ENCODE results near the gene PLEKHG2.

Gene PLEKHG2

DNA sequence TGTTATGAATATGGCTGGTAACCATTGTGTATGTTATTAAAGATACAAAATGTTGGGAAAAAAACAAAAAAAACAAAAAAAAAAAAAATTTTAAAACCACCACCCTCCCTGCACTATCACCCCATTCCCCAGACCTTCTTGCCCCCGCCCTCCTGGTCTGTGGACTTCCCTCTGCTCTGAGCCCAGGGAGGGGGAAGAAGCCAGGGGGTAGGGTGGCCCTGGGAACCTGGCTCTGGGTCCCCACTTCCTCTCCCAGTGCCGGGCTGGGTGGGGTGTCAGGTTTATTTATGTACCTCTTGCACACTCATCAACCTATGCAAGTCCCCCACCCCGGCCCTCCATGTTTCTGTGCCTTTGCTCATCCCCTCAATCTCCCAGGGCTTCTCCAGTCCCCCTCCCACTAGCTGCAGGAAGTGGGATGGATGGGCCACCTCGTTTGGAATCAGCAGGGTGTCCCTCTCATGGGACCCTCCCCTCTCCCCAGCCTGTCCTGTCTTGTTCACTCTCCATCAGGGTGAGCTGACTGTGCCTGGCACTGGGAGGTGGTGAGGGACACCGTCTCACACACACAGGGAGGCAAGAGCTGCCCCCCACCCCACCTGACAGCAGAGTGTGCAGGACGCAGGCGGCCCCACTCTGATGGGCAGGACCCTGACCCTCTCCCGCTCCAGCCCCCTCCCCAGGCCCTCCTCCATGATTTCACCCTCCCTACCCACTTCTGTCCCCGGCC, 27.5 kb upstream of the PLEKHG2 start:
- DNase-seq: no peak

GRCh38 chr19:39385629-39386411, 26.6 kb upstream of the PLEKHG2 start:
- no peak for DNase-seq

- no peak for DNase-seq
Observed at GRCh38 chr19:39386557-39386956, 25.9 kb upstream of the PLEKHG2 start.

- DNase-seq: no peak
Observed at GRCh38 chr19:39388657-39389056, 23.8 kb upstream of the PLEKHG2 start.

GRCh38 chr19:39389631-39390414, 22.6 kb upstream of the PLEKHG2 start:
- DNase-seq: no peak

- peak; percentile 82 for DNase-seq
Observed at GRCh38 chr19:39390451-39390750, 22.1 kb upstream of the PLEKHG2 start.

- peak; percentile 94 for DNase-seq
Observed at GRCh38 chr19:39390751-39391437, 21.6 kb upstream of the PLEKHG2 start, which contains the start of the genes MED29 and PAF1. Gene MED29 (plus strand): TSS chr19:39391378. CDS start chr19:39391423, 45 bp downstream. Gene PAF1 (minus strand): TSS chr19:39391106. CDS start chr19:39390864, 242 bp downstream.

DNA sequence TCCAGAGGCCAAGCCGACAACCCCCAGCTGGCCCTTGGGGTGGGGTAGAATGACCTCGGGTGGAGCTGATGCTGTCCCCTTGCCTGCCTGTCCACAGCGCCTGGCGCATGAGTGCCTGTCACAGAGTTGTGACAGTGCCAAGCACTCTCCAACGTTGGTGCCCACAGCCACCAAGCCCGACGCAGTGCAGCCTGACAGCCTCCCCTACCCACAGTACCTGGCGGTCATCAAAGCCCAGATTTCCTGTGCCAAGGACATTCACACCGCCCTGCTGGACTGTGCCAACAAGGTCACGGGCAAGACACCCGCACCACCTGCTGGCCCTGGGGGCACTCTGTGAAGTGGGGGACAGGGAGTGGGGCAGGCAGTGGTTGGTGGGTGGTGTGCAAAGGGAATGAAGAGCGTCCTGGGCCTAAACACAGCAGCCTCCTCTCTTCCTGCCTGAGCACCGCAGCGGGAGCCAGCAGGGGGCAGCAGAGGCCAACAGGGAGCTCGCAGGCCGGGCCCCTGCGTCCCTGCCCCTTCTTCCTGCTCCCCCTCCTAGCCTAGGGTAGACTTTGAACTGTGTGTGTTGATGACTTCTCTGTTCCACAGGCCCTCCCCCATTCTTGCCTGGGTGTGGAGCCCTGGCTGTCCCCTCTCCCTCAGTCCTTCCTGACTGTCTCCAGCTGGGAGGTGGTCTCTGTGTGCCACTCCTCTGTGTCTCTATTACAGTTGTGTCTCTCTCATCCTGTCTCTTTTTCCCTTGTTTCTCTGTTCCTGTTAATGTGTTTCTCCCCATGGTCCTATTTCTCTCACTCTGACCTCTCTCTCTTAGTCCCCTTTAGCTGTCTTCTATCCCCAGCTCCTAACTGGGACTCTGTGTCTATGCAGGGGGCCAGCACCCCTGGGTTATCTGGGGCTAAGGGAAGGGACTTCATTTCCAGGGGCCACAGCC, 14.8 kb upstream of the PLEKHG2 start:
- peak; percentile 97 for DNase-seq

DNA sequence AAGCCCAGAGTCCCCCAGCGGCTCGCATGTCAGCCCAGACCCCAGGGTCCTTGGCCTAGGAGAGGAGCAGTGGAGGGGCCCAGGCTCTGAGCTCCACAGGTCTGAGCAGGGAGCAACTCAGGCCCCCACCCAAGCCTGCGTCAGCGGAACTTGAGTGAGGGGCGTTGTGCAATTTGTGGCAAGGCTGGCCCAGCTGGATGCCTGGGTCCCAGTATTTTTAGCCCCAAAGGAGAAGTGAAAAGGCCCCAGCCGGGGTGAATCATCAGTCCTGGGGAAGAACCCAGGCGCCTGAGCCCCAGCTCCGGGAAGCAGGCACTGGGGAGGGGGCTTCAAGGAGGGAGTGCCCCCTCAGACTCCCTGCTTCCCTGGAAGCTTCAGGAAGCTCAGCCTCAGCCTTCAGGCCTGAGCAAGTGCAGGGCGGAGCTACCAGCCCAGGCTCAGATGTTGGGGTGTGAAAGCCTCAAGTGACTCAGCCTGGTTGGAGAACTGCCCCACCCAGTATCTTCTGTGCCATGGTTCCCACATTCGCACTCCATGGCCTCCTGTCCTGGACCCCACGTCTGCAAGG, 14.1 kb upstream of the PLEKHG2 start:
- peak; percentile 51 for DNase-seq

DNA sequence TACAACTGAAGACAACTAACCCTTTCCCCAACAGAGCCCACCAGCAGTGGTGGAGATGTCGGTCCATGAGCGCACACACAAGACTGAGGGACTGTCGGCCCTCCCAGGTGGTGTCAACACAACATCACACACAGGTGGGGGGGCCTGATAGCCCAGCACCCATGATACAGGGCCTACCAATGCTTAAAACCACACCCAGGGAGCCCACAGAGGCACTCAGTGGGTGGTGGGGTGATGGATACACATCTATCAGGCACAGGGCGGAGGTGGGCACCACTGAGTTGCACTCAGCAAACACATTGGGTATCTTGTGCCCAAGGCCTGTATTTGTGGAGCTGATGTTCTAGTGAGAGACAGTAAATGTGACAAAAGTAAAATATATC, 12.8 kb upstream of the PLEKHG2 start:
- no peak for DNase-seq

- no peak for DNase-seq
Observed at GRCh38 chr19:39400061-39400460, 12.4 kb upstream of the PLEKHG2 start.

DNA sequence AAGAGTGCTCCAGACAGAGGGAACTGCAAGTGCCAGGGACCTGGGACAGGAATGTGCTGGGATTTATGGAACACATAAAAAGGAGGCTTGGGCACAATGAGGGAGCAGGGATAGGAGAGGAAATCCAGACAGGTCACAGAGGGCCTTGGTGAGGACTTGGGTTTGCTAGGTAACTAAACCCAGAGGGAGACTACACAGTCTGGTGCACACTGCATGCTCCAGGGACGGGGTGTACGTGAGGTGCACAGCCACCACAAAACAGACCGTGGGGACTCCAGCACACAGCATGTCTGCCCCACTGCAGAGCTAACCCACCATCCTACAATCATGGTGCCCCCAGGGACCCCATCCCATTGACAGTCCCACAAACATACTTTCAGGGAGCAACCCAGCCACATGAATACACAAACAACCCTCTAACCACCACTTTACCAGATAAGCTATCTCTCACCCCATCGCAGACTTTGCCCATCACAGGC, 11.4 kb upstream of the PLEKHG2 start:
- no peak for DNase-seq

DNA sequence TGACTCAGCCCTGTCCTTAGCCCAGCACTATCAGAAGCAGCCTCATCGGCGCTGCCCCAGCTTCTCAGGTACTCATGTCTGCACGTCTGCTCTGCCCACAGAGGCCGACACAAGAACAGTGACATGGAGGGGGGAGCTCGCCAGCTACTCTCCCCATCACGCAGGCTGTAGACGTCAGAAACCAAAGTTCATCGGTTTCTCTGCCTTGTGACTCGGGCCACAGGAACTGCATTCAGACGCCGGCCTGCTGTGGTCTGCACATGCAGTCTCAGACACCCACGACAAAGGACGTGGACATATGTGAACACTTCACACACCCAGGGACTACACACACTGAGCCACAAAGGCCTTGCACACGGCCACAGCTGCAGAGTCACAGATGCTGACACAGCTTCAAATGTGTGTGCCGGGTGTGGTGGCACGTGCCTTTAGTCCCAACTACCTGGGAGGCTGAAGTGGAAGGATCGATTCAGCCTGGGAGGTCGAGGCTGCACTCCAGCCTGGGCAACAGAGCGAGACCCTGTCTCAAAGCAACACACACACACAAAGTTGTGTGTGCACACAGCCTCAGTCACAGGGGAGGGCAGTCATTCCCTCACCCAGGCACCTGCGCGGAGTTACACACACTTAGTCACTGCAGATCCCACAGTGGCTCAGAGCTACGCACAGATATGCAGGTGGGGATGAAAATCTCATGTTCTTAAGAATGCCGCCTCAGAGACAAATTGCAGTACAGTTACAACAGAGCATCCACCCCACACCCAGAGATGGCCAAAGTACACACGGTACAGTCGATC, 10.7 kb upstream of the PLEKHG2 start:
- DNase-seq: peak; percentile 86

DNA sequence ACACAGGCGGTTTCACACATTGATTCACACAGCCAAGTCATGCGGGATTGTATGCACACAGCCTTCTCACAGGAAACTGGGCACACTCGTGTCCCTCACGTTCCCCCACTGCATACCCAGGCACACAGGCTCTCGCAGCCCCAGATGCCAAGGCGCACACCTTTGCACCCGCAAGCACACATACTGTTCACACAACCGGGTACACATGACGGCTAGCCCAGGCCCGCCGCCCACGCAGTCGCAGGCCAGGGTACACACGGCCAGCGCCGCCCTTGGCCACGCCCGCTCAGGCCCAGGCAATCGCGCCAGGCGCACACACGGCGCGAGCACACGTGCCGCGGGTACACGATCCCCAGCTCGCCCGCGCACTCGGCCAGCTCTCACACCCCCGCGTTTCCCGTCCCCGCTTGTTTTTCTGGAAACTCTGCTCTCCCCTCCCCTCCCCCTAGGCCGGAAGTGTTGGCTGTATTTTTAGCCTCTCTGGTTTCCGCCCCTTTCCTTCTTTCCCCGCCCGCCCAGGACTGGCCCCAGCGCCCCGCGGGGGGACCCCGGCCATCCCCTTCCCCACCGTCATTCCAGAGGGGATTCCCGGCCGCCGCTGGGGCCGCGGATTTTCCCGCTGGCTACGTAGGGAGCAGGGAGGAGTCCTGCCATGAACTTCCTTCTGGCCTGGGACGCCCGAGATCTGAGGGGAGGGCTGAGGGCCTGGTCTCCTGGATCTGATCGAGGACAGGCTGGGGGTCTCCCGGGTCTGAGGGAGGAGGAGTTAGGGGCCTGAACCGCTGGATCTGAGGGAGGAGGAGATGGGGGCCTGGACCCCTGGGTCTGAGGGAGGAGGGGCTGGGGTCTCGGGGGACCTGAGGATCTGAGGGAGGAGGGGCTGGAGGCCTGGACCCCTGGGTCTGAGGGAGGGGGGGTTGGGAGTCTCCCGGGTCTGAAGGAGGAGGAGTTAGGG, 9.8 kb upstream of the PLEKHG2 start:
- peak; percentile 84 for DNase-seq

- peak; percentile 98 for DNase-seq
Observed at GRCh38 chr19:39403331-39404312, 8.8 kb upstream of the PLEKHG2 start.

- DNase-seq: no peak
Observed at GRCh38 chr19:39405261-39405957, 7.1 kb upstream of the PLEKHG2 start.

GRCh38 chr19:39405958-39406655, 6.4 kb upstream of the PLEKHG2 start:
- DNase-seq: peak; percentile 93

Data from activated CD4-positive, alpha-beta T cell treated with anti-CD3 and anti-CD28 coated beads, Interleukin-2, amount 50 U/mL, for 1 hour (primary cell).